Fibroblast of gingiva (primary cell): Measurements from ENCODE around the gene CES2.
A peak's percentile ranks its signal among the peaks of the same experiment; 100 is the strongest.
"Not testable (repeated sequence)": the region's sequence is repeated elsewhere in the genome, so short reads cannot be mapped to it uniquely, and the experiment has no call there.

Source experiments
- DNase-seq: peaks from one replicate; pipeline ENCODE4 v3.0.0-alpha.2; 2011; ENCODE audit warnings: low read depth

Gene CES2

DNA sequence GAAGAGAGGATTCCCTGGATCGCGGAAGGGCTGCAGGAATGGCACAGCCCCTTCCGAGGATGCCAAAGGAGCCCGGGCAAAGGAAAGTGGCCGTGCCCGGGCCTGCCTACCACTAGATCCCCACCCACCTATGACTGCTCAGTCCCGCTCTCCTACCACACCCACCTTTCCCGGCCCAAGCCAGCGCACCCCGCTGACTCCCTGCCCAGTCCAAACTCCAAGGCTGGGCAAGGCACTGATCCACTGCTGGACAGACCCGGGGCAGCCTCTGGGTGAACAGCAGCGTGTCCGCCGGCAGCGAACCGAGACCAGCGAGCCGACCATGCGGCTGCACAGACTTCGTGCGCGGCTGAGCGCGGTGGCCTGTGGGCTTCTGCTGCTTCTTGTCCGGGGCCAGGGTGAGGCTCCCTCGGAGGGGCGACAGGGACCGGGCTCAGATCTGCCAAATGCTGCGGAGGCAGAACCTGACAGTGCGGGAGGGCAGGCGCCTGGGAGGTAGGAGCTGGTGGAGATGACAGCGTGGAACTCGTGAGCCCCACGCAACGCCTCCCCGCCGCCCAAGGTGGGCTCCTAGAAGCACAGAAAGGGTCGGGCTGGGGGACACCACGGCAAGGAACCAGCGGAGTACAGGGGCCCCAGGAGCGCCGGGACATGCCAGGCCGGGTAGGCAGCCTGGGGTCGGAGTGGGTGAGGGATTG, at the start of gene CES2:
Gene CES2 (plus strand): TSS at position 203 of the 698 bp plus-strand sequence. CDS start 120 bp downstream, at position 323.
- peak; percentile 63 for DNase-seq

DNA sequence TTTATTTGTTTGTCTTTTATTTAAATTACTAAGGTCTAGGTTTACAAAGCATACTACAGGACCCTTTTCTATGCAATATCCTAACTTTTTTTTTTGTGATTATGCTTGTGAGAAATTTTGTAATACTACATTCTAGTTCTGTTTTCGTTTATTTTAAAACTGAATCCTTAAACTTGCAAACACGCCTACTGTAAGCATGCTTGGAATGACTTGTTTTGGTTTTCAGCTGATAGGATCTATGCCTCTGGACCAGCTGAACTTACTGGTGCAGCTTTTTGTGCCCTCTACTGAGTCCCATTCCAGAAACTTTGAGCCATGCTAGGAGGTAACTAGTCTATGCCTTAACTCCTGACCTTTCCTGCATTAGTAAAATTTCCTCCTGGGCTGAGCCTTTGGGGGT, 49.0 kb upstream of the CES2 start:
- DNase-seq, result peak; percentile 50

DNA sequence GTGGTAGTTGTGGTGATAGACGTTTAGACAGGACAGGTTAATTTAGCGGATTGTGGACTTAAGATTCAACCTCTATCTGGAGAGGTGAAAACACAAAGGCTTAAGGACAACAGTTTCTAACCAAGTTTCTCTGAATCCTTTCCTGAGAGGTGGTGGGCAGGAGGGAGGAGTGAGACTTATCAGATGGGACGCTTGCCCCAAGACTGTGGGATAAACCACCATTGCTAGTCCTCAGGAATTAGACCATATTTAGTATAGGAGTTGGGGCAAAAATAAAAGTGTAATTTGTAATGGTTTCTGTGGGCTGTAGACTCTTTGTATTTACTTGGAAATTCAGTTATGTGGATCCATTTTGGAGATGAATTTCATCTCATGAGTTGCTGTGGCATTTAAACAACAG, 48.4 kb upstream of the CES2 start:
- no peak for DNase-seq

DNA sequence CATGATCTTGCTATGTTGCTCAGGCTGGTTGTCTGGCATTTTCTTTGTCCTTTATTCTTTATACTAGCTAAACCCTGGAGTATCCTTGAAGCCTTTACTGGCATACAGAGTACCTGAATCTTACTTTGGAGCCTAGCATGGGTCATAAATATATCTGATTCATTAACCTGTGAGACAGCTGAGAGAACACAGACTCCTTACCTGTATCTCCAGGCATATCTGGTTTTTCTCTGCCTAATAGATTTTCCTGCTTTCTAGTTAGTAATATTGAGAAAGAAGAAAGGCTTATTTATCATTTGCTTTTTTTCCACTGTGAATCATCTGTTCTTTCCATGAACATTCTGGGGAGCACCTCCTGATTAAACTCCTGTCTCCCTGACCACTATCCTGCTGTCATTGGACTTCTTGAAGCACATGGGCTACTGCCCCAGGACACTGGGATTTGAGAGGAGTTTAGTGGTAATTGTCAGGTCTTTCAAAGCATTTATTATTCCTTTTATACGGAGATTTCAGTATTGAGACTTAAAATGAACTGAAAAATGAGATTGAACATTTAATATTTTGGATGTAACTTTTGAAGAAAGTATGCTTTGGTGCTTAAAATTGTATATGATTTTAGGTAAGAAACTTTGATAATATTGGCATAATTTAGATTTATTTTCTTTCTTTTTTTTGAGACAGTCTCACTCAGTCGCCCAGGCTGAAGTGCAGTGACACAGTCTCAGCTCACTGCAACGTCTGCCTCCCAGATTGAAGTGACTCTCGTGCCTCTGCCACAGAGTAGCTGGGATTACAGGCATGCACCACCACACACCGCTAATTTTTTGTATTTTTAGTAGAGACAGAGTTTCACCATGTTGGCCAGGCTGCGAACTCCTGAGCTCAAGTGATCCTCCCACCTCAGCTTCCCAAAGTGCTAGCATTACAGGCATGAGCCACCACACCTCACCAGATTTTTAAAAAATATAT, 46.4 kb upstream of the CES2 start:
- no peak for DNase-seq

DNA sequence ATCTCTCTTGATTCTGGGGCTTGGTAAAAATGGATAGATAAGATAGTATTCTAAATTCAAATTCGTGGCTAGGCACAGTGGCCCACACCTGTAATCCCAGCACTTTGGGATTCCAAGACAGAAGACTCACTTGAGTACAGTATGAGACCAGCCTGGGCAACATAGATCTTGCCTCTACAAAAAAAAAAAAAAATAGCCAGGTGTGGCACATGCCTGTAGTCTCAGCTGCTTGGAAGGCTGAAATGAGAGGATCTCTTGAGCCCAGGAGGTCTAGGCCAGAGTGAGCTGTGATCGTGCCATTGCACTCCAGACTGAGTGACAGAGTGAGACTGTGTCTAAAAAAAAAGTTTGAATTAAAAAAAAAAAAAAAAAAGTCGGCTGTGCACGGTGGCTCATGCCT, 45.7 kb upstream of the CES2 start:
- DNase-seq, result no peak

- no peak for DNase-seq
These were observed 44.5 kb upstream of the CES2 start for GRCh38 chr16:66890799-66891198.

GRCh38 chr16:66891360-66891759, 44.0 kb upstream of the CES2 start:
- DNase-seq, result no peak

- no peak for DNase-seq
These were observed 43.5 kb upstream of the CES2 start for GRCh38 chr16:66891797-66892196.

DNA sequence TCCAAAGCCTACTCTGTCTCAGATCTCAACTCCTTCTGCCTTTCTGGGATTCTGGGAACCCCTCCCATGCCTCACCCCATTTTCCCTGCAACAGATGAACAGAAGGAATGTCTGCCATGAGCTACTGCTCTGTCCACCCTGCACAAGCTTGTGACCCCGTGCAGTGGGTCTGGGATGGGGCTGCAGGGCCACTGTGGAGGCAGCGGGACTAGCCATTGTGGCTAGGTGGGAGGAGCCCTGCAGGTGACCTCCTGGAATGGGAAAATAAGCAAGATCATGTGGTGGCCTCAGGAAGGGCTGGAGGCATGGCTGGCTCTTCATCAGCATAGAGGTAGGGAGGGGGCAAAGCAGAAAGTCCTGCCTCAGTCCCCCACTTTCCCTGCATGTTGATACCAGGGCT, 41.3 kb upstream of the CES2 start:
- no peak for DNase-seq

DNA sequence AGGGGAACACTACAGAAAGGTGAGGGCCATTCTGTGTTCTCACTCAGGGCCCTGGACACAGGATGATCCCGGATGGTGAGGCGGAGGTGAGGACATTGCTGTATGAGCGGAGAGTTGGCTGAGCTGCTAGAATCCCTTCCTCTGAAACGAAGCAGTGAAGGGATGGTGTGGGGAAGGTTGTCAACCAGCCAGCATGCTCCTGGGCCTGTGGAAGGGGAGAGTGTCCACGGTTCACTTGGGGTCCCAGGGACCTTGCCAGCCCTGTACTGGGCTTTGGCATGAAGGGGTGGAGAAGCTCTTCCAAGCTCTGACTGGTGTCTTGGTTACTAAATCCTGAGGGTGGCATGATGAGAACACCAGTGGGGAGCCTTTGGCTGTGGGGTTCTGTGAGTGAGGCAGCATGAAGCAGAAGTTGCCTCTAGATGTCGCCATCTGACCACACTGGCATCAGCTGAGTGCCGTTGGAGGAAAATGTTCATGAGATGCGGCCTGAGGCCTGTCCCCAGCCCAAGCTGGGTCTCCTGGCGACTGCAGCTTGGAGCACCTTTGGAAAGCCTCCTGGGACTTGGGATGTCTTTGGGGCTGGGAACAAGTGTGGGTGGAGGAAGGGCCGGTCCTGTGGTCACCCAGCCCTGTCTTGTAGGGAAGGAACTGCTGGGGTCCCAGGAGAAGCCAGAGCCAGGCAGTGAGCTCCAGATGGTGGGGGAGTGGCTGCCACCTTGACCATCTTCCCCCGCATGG, 40.2 kb upstream of the CES2 start:
- DNase-seq, result peak; percentile 64

DNA sequence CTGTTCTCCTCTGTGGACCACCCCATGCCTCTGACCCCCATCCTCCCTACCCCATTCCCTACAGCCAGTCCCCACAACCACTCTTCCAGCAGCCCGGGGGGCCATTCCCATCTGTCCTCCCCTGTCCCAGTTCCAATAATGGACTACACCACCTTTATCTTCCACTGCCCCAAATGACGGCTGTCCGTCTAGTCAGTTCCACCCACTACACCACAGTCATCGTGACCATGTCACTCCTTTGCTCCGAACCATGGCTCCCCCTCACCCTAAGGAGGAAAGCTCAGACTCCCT, 39.7 kb upstream of the CES2 start:
- DNase-seq, result no peak

DNA sequence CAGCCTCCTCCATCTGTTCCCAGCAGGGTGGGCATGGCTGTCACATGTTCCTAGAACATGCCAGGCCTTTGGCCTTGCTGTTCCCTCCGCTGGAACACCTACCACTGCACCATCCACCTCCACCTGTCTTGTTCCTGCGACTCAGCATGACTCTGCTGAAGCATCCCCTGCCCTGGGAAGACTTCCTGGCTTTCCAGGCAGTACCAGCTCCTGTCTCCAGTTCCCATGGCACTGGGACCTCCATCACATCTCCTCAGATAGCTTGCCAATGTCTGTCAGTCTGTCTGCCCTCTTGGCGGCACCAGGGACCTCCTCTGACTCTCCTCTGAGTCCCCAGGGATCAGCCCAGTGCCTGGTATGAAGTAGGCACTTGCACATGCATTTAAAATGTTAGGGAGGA, 39.3 kb upstream of the CES2 start:
- no peak for DNase-seq

DNA sequence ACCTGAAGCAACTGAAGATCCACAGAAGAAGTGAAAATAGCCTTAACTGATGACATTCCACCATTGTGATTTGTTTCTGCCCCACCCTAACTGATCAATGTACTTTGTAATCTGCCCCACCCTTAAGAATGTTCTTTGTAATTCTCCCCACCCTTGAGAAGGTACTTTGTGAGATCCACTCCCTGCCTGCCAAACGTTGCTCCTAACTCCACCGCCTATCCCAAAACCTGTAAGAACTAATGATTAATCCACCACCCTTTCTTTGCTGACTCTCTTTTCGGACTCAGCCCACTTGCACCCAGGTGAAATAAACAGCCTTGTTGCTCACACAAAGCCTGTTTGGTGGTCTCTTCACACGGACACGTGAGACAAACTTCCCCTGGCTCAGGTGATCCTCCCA, 38.6 kb upstream of the CES2 start:
- DNase-seq, result not testable (repeated sequence)

DNA sequence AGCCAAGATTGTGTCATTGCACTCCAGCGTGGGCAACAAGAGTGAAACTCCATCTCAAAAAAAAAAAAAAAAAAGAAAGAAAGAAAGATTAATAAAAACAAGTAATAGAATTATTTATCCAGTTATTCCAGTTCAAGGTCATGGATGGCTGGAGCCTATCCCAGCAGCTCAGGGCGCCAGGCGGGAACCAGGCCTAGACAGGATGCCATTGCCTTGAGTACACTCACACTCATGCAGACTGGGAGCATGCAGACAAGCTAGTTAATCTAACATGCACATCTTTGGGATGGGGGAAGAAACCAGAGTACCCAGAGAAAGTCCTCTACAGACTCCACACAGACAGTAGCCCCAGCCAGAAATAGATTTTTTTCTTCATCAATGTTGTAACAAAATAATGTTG, 37.1 kb upstream of the CES2 start:
- DNase-seq, result peak; percentile 46

- no peak for DNase-seq
These were observed 36.4 kb upstream of the CES2 start for GRCh38 chr16:66898933-66899309.

- peak; percentile 79 for DNase-seq
These were observed 35.9 kb upstream of the CES2 start for GRCh38 chr16:66899310-66899944.

DNA sequence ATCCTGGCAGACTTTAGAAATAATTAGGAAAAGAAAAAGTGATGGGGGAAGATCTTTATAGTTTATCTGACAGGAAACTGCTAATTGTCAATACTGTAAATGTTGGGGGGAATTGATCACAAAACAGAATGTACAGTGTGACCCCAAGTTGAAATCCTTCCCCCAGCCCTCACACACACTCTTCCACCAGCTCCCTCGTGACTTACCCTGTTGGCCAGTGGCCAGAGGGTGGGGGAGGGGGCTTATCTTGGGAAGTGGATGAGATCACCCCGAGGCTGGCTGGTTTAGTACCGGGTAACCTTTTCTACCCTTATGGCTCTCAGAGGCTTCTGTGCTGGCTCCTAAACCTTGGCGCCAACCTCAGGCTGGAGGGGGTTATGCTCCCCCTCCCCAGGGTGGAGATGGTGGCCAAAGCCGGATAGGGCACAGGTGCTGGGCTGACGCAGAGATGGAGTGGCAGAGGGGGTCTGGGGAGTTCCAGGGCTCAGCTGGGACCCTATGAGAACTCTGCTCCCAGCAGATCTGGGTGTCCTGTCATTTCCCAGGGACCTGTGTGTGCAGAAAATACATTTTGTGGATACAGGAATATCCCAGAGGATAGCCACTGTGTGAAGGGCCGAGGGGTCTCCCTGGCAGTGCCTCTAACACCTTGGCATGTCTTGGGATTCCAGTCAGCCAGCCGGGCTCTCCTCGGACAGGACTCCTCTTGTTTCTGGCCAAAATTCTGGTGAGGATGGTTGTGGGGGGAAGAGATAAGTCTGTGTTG, 35.2 kb upstream of the CES2 start:
- DNase-seq, result no peak

DNA sequence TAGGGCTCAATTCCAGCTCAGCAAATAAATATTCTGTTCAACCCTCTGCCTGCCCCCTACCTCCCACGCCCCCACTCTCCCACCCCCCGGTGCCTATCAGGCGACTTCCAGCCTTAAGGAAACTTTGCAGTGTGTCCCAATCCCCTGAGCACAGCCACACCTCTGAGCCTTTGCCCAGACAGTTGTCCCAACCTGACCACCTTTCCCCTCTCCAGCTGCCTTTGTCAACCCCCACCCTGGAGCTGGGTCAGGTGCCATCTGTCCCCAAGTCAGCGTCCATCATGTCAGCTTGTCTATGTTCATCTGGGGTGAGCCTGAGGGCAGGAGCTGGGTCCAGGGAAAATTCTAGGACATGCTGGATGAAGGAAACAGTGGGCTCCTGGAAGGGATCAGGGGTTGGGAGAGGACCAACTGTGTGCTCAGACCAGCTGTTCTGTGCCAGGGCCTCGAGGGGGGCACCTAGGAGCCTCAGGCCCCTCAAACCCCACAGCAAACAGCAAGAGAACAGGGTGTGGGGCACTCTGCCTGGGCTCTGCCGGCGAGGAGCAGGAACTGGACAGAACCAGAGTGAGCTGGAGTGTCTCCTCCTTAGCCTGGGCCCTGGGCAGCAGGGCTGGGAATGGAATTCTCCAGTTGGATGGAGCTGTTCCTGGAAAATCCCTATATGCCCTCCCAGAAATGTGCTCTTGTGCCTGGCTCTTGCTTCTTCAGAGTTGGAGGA, 34.4 kb upstream of the CES2 start:
- no peak for DNase-seq

- no peak for DNase-seq
These were observed 33.7 kb upstream of the CES2 start for GRCh38 chr16:66901626-66902025.

- DNase-seq, result no peak
These were observed 32.4 kb upstream of the CES2 start for GRCh38 chr16:66902648-66903543.
